Left ventricle myocardium inferior (tissue), 1 donor: ENCODE measurements around the gene B3GALT4. TPM values are rescaled to one million over a fixed set of nuclear protein-coding genes. Genes with fewer than 3 reads are reported as not detected.

Experiments
- DNase-seq: peaks from one replicate; pipeline ENCODE4 v3.0.0-alpha.2; 2020
- H3K27ac ChIP-seq: fragments of 200-600 bp; replicated peaks from 2 replicates; pipeline ENCODE4 v1.8.0; 2021
- H3K27me3 ChIP-seq: fragments of 200-600 bp; 2 replicates; pipeline ENCODE4 v1.8.0; 2021; ENCODE audit warnings: low read depth
- H3K36me3 ChIP-seq: fragments of 200-600 bp; 2 replicates; pipeline ENCODE4 v1.8.0; 2021
- H3K4me1 ChIP-seq: fragments of 200-600 bp; 2 replicates; pipeline ENCODE4 v1.8.0; 2021
- H3K4me3 ChIP-seq: fragments of 200-600 bp; 2 replicates; pipeline ENCODE4 v1.8.0; 2021; ENCODE audit warnings: mild to moderate bottlenecking, moderate library complexity
- H3K9me3 ChIP-seq: fragments of 200-600 bp; replicated peaks from 2 replicates; pipeline ENCODE4 v1.8.0; 2021
- intact Hi-C: fragments of 100-400 bp; cut with micrococcal nuclease; formaldehyde crosslinking; loops from one replicate; pipeline ENCODE4 v1.11.0; 2022
- long read RNA-seq: library from polyadenylated mRNA; unstranded; transcript quantifications from one replicate; pipeline ENCODE4 v2.0.0, GENCODE V29; 2021
- total RNA-seq: library from RNA; stranded (reverse); fragmentation: NEBNext Ultra II Directional; extraction: Animal tissue kit (Norgen Biotek cat#: 25700); gene quantifications from one replicate; pipeline ENCODE4 v1.2.1, GENCODE V29; 2021
- TF ChIP-seq, protein P1 (sequence below): fragments of 200-600 bp; IDR thresholded peaks from 2 replicates; pipeline ENCODE4 v1.8.0; 2021; ENCODE audit warnings: antibody characterized with exemption, mild to moderate bottlenecking, borderline replicate concordance
- donor health status: DM: no; HTN: yes; CAD: no; lungs with severe emphysema.

B3GALT4 gene, protein sequence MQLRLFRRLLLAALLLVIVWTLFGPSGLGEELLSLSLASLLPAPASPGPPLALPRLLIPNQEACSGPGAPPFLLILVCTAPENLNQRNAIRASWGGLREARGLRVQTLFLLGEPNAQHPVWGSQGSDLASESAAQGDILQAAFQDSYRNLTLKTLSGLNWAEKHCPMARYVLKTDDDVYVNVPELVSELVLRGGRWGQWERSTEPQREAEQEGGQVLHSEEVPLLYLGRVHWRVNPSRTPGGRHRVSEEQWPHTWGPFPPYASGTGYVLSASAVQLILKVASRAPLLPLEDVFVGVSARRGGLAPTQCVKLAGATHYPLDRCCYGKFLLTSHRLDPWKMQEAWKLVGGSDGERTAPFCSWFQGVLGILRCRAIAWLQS
- total RNA-seq = 7.5 TPM
- long read RNA-seq, transcript B3GALT4-204 (1 exons, 1,694 nt) = major isoform, 13 of 14 reads
- long read RNA-seq, partial matches to known transcripts = 0 of 14 reads
- long read RNA-seq, other reads (novel, unspliced or antisense) = 1 of 14 reads

DNA sequence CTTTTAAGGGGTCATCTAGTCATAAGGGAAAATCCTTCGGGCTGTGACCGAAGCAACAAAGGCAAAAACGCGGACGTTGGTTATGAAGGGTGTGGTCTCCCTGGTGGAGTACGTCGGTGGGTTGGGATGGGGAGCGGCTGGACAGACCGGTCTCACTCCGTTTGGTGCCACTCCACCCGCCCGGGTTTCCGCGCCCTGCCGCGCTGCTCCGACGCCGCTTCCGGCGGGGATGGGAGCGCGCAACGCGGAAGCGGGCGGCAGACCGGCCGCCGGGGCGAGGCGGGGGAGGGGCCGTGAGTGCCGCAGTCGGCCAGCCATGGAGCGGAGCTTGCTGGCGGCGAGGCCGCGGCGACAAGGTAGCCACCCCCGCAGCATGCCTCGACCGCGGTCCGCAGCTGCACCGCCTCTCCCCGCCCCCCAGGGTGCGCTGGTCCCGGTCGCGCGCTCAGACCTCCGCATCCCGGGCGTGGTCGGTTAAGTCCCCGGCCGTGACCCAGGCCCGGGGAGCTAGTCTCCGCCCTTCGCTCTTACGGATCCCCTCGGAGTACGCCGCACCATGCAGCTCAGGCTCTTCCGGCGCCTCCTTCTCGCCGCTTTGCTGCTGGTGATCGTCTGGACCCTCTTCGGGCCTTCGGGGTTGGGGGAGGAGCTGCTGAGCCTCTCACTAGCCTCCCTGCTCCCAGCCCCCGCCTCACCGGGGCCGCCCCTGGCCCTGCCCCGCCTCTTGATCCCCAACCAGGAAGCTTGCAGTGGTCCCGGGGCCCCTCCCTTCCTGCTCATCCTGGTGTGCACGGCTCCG lies at the start of gene B3GALT4:
TSS of gene B3GALT4 (plus strand) at position 260 of the 799 bp plus-strand sequence. CDS start at position 557, 297 bp downstream.
- TF ChIP-seq, protein P1, sequence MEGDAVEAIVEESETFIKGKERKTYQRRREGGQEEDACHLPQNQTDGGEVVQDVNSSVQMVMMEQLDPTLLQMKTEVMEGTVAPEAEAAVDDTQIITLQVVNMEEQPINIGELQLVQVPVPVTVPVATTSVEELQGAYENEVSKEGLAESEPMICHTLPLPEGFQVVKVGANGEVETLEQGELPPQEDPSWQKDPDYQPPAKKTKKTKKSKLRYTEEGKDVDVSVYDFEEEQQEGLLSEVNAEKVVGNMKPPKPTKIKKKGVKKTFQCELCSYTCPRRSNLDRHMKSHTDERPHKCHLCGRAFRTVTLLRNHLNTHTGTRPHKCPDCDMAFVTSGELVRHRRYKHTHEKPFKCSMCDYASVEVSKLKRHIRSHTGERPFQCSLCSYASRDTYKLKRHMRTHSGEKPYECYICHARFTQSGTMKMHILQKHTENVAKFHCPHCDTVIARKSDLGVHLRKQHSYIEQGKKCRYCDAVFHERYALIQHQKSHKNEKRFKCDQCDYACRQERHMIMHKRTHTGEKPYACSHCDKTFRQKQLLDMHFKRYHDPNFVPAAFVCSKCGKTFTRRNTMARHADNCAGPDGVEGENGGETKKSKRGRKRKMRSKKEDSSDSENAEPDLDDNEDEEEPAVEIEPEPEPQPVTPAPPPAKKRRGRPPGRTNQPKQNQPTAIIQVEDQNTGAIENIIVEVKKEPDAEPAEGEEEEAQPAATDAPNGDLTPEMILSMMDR = peak; percentile 74
- DNase-seq = peak; percentile 78
- Histone ChIP-seq H3K4me1 (peaks cover 75% of the 10 kb centered on the region), H3K36me3 (peaks cover 69% of the 10 kb centered on the region), H3K27ac (peak within 1 kb of the TSS; percentile 97), H3K4me3 (peak within 1 kb of the TSS; percentile 88), H3K27me3 (no peaks in the 10 kb centered on the region), H3K9me3 (no peaks in the 10 kb centered on the region)
- intact Hi-C loops = no loop called here

DNA sequence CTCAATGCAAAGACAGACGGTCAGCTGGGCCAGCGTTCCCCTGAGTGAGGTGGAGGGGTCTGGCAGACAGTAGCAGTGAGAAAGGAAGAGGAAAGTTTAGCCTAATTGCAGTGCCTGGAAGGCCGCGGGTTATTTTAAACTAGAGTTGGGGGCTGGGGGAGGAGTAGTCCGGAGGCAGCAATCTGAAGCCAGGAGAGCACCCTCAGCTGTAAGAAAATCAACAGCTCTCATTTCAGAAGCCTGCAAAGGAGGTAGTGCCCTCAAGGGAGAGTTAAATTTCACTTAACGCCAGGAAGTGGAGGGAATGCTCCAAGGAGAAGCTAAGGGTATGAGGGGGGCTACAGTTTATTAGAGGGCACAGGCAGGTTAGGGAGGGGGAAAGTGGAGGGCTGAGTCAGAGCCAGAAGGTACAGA lies 41.7 kb upstream of the B3GALT4 start:
- DNase-seq = no peak
- Histone ChIP-seq H3K9me3 (no peaks in the 10 kb centered on the region), H3K4me1 (no peaks in the 10 kb centered on the region), H3K36me3 (no peaks in the 10 kb centered on the region), H3K27ac (no peak overlapping the region), H3K27me3 (peaks cover 66% of the 10 kb centered on the region), H3K4me3 (no peak overlapping the region)
- TF ChIP-seq, protein P1 = no peak
- intact Hi-C loops = no loop called here

DNA sequence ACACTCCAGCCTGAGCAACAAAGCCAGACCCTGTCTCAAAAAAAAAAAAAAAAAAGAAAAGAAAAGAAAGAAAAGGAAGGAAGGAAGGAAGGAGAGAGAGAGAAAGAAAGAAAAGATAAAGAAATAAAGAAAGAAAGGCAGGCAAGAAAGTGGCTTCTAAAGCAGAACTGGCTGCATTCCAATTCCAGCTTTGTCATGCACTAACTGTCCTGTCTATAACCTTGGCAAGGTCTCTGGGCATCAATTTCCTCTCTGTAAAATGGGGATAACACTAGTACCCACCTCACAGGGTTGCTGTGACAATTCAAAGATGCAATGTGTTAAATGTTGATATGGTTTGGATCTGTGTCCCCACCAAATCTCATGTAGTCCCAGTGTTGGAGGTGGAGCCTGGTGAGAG lies 40.6 kb upstream of the B3GALT4 start:
- DNase-seq = no peak
- no peaks in the 10 kb centered on the region for H3K36me3 ChIP-seq
- TF ChIP-seq, protein P1 = no peak
- intact Hi-C loops = no loop called here
- no peaks in the 10 kb centered on the region for H3K4me1 ChIP-seq
- peaks cover 74% of the 10 kb centered on the region for H3K27me3 ChIP-seq
- no peak overlapping the region for H3K4me3 ChIP-seq
- no peak overlapping the region for H3K27ac ChIP-seq
- no peaks in the 10 kb centered on the region for H3K9me3 ChIP-seq

DNA sequence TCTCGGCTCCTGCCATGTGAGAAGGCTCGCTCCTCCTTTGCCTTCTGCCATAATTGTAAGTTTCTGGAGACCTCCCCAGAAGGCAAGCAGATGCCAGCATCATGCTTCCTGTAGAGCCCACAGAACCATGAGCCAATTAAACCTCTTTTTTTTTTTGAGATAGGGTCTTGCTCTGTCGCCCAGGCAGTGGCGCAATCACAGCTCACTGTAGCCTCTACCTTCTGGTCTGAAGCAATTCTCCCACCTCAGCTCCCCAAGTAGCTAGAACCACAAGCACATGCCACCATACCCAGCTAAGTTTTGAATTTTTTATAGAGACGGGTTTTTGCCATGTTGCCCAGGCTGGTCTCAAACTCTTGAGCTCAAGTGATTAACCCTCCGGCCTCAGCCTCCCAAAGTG lies 40.1 kb upstream of the B3GALT4 start:
- no peaks in the 10 kb centered on the region for H3K4me1 ChIP-seq
- peaks cover 79% of the 10 kb centered on the region for H3K27me3 ChIP-seq
- TF ChIP-seq, protein P1 = no peak
- intact Hi-C loops = no loop called here
- no peaks in the 10 kb centered on the region for H3K36me3 ChIP-seq
- no peak for DNase-seq
- H3K9me3 ChIP-seq = no peaks in the 10 kb centered on the region
- H3K4me3 ChIP-seq = no peak overlapping the region
- no peak overlapping the region for H3K27ac ChIP-seq

DNA sequence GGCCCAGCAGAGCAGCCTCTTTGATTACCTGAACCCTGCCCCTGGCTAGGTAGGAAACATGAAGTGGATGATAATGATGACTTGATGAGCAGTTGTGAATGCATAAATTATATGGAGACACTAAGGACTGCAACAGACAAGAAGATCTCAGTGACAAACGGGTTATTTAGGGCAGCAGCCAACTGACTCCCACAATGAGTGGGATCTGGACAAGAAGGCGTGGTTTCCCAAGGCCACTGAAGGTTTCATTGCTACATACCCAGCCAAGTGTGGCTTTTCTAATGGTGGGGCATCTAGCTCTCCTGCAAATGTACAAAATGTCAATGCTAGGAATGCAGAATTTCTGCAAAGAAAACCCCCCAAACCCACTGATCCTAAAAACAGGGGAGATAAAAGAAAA lies 39.2 kb upstream of the B3GALT4 start:
- no peak for DNase-seq
- H3K27ac ChIP-seq = no peak overlapping the region
- no peaks in the 10 kb centered on the region for H3K36me3 ChIP-seq
- H3K4me3 ChIP-seq = no peak overlapping the region
- H3K4me1 ChIP-seq = no peaks in the 10 kb centered on the region
- intact Hi-C loops = no loop called here
- TF ChIP-seq, protein P1 = no peak
- H3K9me3 ChIP-seq = no peaks in the 10 kb centered on the region
- H3K27me3 ChIP-seq = peaks cover 83% of the 10 kb centered on the region
